Colon (tissue), 2 donors: ENCODE measurements around the gene MYCT1.

Experiments used
- FAIRE-seq: peaks from 2 replicates; lab custom pipeline; 2012; peaks lifted over from hg19 to GRCh38; lab: Jason Lieb, UNC
- donor health status: control.
- donor health status: control.

Gene MYCT1

GRCh38 chr6:152723398-152723797 lies 25.7 kb downstream of the MYCT1 start:
- no peak for FAIRE-seq

DNA sequence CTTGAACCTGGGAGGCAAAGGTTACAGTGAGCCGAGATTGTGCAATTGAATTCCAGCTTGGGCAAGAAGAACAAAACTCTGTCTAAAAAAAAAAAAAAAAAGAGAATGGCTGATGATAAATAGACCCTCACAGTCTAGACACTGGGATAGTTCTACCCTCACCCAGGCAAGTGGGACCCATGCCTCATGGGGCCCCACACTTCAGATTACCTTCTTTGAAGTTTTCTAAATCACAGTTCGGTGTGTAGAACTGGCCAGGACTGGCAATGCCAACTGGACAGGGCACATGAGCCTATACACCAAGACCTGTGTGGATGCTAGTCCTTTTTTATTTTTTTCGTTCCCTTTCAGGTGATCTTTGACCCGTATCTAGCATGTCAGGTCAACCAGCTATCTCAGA lies 28.6 kb downstream of the MYCT1 start:
- no peak for FAIRE-seq

DNA sequence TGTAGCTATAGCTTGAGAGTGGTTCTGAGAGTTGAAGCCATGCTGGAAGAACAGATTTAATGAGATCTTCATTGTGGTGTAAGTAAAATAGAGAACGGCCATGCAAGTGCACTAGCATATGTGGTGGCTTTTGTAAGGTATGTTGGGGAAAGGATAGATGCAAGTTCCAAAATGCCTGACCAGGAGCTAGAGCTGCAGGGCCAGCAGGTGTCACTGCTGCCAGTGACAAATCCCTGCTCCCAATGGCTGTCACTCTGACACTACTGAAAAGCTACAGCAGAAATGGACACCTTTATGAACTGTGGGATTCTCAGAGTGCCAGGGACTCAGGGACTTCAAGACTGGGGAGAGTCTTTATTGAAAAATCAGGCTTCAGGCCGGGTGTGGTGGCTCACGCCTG lies 29.8 kb downstream of the MYCT1 start:
- FAIRE-seq = no peak

GRCh38 chr6:152734630-152735029 lies 36.9 kb downstream of the MYCT1 start:
- FAIRE-seq = no peak

- FAIRE-seq = no peak
These were observed 39.1 kb downstream of the MYCT1 start for GRCh38 chr6:152736687-152737273.

DNA sequence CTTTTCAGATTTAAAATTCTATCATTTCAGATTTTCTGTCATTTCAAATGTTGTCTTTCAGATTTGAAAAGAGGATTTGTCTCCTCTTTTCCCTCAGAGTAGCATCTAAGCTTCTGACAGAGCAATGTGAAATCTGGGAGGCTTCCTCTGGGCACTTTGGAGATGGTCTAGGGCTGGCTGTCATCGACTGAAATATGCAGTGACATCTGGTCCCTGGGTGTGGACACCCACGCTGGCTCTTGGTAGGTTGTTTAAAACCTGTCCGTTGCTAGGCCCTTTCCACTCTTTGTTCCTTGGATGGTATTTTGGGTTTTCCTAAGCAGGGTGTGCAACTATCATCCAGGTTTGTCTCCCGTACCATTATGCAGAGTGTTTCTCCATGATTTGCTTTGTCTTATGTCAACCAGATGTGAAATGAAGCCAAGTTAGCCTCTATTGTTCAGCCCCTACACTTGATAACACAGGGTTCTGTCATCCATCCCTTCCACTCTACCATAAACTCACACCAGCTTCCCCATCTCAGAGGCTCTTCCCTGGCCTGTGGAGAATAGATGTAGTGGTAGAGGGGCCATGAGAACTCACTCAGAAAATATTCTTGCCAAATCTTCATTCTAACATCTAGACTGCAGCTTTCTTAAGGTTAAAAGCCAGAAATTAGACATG lies 47.9 kb downstream of the MYCT1 start:
- no peak for FAIRE-seq

- FAIRE-seq = no peak
These were observed 48.5 kb downstream of the MYCT1 start for GRCh38 chr6:152746172-152746553.

DNA sequence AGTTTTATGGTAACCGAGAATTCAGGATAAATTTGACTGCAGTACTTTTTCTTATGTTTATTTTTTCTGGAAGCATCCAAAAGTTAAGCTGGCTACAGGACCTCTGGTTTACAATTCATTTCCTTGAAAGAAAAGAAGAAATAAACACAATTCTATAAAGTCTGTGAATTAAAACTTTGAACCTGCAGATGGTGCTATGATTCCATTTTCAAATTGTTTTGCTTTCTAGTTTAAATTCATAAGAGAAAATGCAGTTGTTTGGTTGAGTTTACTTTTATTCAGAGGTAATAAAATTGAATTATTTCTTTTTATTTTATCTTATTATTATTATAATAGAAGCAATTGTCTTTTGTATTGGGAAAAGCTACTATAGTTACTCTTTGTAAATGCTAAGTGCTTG lies 51.1 kb downstream of the MYCT1 start:
- FAIRE-seq = no peak

DNA sequence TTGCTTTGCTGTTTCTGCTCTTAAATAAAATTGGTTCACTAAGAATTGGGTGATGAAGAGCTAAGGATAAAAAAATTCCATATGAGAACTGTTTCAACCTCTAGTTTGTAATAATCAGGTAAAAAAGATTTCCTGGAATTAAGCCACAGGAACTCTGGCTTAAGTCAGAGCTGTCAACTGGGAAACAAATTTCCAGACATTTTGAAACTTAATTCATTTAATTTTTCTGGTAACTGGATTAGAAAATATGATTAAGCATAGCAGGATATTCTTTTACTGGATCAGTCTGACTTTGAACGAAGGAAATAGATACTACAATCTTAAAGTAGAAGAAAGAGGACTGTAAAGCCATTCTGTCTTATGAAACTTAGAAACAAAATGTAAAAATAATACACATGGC lies 51.6 kb downstream of the MYCT1 start:
- no peak for FAIRE-seq

GRCh38 chr6:152750694-152751093 lies 53.0 kb downstream of the MYCT1 start, which contains the start of gene VIP:
VIP (plus strand) TSS chr6:152750797; CDS start chr6:152752178, 1,381 bp downstream.
- no peak for FAIRE-seq

- no peak for FAIRE-seq
These were observed 67.6 kb downstream of the MYCT1 start for GRCh38 chr6:152765331-152765730.

DNA sequence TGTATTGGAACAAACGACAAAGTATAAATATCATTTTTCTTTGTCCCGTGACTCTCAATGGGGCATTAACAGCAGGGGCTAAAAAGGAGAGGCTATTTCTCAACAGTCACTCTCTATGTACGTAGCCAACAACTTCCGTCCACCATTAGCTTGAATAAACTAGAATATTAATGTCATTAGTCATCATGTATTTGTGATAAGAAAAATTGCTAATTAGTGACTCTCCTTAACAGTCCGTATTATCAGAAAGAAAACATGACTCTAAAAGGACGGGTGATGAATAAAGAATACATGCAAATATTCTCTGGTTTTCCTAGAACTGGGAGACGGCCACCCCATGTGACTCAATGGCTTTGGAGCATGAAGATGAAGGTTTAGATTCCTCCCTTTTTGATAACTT lies 71.5 kb downstream of the MYCT1 start:
- FAIRE-seq = no peak

- FAIRE-seq = no peak
These were observed 72.3 kb downstream of the MYCT1 start for GRCh38 chr6:152769993-152770392.

GRCh38 chr6:152771061-152771687 lies 73.5 kb downstream of the MYCT1 start:
- FAIRE-seq = no peak
